NCI-H345 (cell line): ENCODE measurements around the gene SMIM41.

Experiments used
- DNase-seq: peaks from one replicate; lab custom pipeline; 2025; lab: John Stamatoyannopoulos, UW

SMIM41 gene

GRCh38 chr12:52147367-52147963 lies 68.0 kb downstream of the SMIM41 start:
- DNase-seq = no peak

GRCh38 chr12:52147964-52148463 lies 68.5 kb downstream of the SMIM41 start:
- DNase-seq = no peak

- no peak for DNase-seq
These were observed 69.1 kb downstream of the SMIM41 start for GRCh38 chr12:52148464-52149181.

- no peak for DNase-seq
These were observed 69.7 kb downstream of the SMIM41 start for GRCh38 chr12:52149182-52149641.

- DNase-seq = no peak
These were observed 70.2 kb downstream of the SMIM41 start for GRCh38 chr12:52149651-52150241.

- no peak for DNase-seq
These were observed 71.8 kb downstream of the SMIM41 start for GRCh38 chr12:52151153-52151836.

- peak; percentile 54 for DNase-seq
These were observed 72.6 kb downstream of the SMIM41 start for GRCh38 chr12:52151837-52152783.

- DNase-seq = no peak
These were observed 73.4 kb downstream of the SMIM41 start for GRCh38 chr12:52152905-52153317.

GRCh38 chr12:52155048-52155868 lies 75.8 kb downstream of the SMIM41 start:
- no peak for DNase-seq

- DNase-seq = no peak
These were observed 76.8 kb downstream of the SMIM41 start for GRCh38 chr12:52156311-52156710.

GRCh38 chr12:52156757-52157565 lies 77.5 kb downstream of the SMIM41 start:
- DNase-seq = peak; percentile 80

- no peak for DNase-seq
These were observed 78.2 kb downstream of the SMIM41 start for GRCh38 chr12:52157566-52158150.
